GM12864 (cell line): ENCODE results near the gene ATP6V0D1.

ENCODE experiments used
- DNase-seq: peaks from one replicate; pipeline ENCODE4 v3.0.0-alpha.2; 2011; ENCODE audit warnings: low read depth
- H3K4me3 ChIP-seq: 2 replicates; pipeline ENCODE4 v1.5.1; 2011; ENCODE audit warnings: mild to moderate bottlenecking, low read depth, low read length, control low read depth
- CTCF ChIP-seq: IDR thresholded peaks from 2 replicates; pipeline ENCODE4 v1.5.1; 2011; ENCODE audit warnings: low read depth, mild to moderate bottlenecking, moderate library complexity, low read length, control low read depth, inconsistent platforms; ENCODE audit errors: missing control alignments

The ATP6V0D1 gene

DNA sequence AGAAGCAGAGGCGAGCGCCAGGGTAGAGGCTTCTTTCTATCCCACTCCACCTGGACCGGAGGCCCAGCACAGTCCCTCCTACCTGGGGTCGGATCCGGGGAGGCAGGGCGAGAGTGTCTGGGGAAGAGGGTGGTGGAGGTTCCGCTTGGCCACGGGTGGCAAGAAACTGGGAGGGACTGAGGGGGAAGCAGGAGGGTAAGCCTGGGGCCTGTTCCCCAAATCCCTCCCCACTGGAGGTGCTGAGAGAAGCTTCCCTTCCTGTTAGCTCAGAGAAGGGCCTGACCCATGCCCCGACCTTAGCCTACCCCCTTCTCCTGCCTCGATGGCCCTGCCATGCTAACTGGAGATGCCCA, 85.9 kb downstream of the ATP6V0D1 start:
- no peak for DNase-seq
- no peak overlapping the region for H3K4me3 ChIP-seq
- TF ChIP-seq CTCF, result no peak

- no peak for DNase-seq
- TF ChIP-seq CTCF, result no peak
- H3K4me3 ChIP-seq, result no peak overlapping the region
Observed at GRCh38 chr16:67394155-67395104, 86.5 kb downstream of the ATP6V0D1 start.

DNA sequence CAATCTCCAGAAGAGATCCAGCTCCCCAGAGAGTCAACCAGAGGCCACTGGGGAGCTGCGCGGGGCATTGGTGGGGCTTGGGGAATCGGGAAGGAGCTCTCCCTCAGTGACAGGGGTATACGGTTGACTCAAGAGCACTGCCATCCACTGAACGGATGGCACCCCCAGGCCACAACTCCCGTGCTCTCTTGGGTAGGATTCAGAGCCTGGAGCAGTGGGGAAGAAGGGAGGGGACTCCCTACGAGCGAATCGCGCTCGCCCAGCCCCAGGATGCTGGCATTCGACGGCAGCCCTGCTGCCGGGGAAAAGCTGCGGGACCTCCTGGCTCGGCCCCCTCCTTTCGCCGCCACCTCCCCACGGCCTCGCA, 87.2 kb downstream of the ATP6V0D1 start:
- no peak overlapping the region for H3K4me3 ChIP-seq
- no peak for DNase-seq
- TF ChIP-seq CTCF, result no peak

DNA sequence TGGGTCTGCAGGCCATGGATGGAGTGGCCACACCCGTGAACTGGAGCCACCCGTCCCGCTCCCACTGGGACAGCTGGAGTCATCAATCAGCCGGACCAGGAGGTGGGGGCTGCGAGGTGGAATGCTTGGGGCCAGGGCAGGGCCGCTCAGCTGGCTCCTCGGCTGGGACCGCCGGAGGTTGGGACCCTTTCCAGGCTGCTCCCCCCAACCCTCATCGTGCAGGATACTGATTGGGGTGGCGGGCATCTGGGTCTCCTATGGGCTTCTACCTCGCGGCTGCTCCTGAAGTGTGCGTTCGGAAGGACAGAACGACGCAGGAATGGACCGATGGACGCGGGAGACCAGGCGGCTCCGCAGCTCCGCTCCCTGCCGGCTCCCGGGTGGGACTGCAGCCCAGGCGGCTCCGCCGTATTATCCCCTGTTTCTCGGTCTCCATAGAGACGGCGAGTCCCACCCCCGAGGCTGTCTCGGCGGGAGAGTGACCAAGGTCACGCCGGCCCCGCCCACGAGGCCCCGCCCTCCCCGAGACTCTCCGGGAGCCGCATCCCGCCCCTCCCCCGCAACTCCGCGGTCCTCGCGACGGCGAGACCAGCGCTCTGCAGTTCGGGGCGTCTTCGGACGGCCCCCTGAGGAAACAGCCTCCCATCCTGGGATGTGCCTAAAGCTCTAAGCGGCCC, 87.7 kb downstream of the ATP6V0D1 start, which contains the start of gene TPPP3:
TPPP3 (minus strand) TSS at position 388 of the 677 bp plus-strand sequence. CDS start 2,387 bp downstream, outside the sequence.
- no peak for TF ChIP-seq CTCF
- no peak within 1 kb of the TSS for H3K4me3 ChIP-seq
- no peak for DNase-seq

GRCh38 chr16:67392301-67393059, 88.5 kb downstream of the ATP6V0D1 start:
- no peak overlapping the region for H3K4me3 ChIP-seq
- DNase-seq, result no peak

More at GRCh38 chr16:67392301-67393059, 88.5 kb downstream of the ATP6V0D1 start:
- no peak for TF ChIP-seq CTCF
